Measurements from ENCODE around the gene SLC38A10. TPM values are rescaled to one million over a fixed set of nuclear protein-coding genes. Genes with fewer than 3 reads are reported as not detected.

Gene SLC38A10
- polyA plus RNA-seq, 1 experiment = 29.3 TPM

- Histone ChIP-seq H3K27me3 (ENCODE audit: control insufficient read depth, insufficient read depth, low read length) (peaks cover under 1% of the 10 kb centered on the region), H3K4me3 (ENCODE audit: low read depth, low read length) (no peak overlapping the region), H3K9me3 (ENCODE audit: control insufficient read depth, insufficient read depth, low read length) (peaks cover 3% of the 10 kb centered on the region; the same call in 1 of the 2 replicates), H3K27ac (ENCODE audit: low read depth, low read length) (no peak overlapping the region)
- ChIA-PET POLR2A (interaction anchor here (0.7 kb wide), 1 partner anchor 38 kb away, joined by 3 read pairs; no protein-coding TSS in a partner anchor), CTCF (interaction anchor here (1.0 kb wide), 1 partner anchor 11 kb away, joined by 3 read pairs; no protein-coding TSS in a partner anchor)
- no peak for DNase-seq (ENCODE audit: low read depth, low spot score)
- no peak for TF ChIP-seq CTCF (IDR thresholded peaks at IDR 0.05; ENCODE audit: low read depth, low read length)
Measured at GRCh38 chr17:81298325-81298990, 3.4 kb upstream of the SLC38A10 start.

GRCh38 chr17:81295676-81296381, 722 bp upstream of the SLC38A10 start:
- ChIA-PET CTCF (interaction anchor here (0.7 to 1.5 kb wide), 2 partner anchors 14 to 189 kb away, joined by 4 to 6 read pairs; no protein-coding TSS in a partner anchor), POLR2A (interaction anchor here (0.6 to 1.4 kb wide), 7 partner anchors 28 to 257 kb away, joined by 3 to 6 read pairs (median 3); no protein-coding TSS in a partner anchor)
- TF ChIP-seq CTCF (IDR thresholded peaks at IDR 0.05; ENCODE audit: low read depth, low read length) = peak; percentile 40; the same call in 1 of the 2 replicates
- Histone ChIP-seq H3K9me3 (ENCODE audit: control insufficient read depth, insufficient read depth, low read length) (peaks cover 3% of the 10 kb centered on the region; the same call in 1 of the 2 replicates), H3K27ac (ENCODE audit: low read depth, low read length) (peak overlapping the region; percentile 31), H3K4me3 (ENCODE audit: low read depth, low read length) (peak overlapping the region; percentile 80), H3K27me3 (ENCODE audit: control insufficient read depth, insufficient read depth, low read length) (no peaks in the 10 kb centered on the region)
- no peak for DNase-seq (ENCODE audit: low read depth, low spot score)

GRCh38 chr17:81294512-81295030, 536 bp downstream of the SLC38A10 start:
- peak overlapping the region; percentile 21 for H3K27ac ChIP-seq (ENCODE audit: low read depth, low read length)

GRCh38 chr17:81292450-81292849, 2.7 kb downstream of the SLC38A10 start:
- no peaks in the 10 kb centered on the region for H3K27me3 ChIP-seq (ENCODE audit: control insufficient read depth, insufficient read depth, low read length)
- no peak overlapping the region for H3K27ac ChIP-seq (ENCODE audit: low read depth, low read length)
- no peak for TF ChIP-seq CTCF (IDR thresholded peaks at IDR 0.05; ENCODE audit: low read depth, low read length)
- no peak overlapping the region for H3K4me3 ChIP-seq (ENCODE audit: low read depth, low read length)
- ChIA-PET POLR2A (interaction anchor here (0.7 to 1.0 kb wide), 3 partner anchors 68 to 215 kb away, joined by 3 read pairs; no protein-coding TSS in a partner anchor), CTCF (interaction anchor here (0.5 to 2.0 kb wide), 8 partner anchors 14 to 216 kb away, joined by 3 to 6 read pairs (median 4); no protein-coding TSS in a partner anchor)
- H3K9me3 ChIP-seq (ENCODE audit: control insufficient read depth, insufficient read depth, low read length) = peaks cover 3% of the 10 kb centered on the region; the same call in 1 of the 2 replicates
- DNase-seq (ENCODE audit: low read depth, low spot score) = no peak

More at GRCh38 chr17:81294512-81295030, 536 bp downstream of the SLC38A10 start:
- TF ChIP-seq CTCF (IDR thresholded peaks at IDR 0.05; ENCODE audit: low read depth, low read length) = no peak
- peak overlapping the region; percentile 80 for H3K4me3 ChIP-seq (ENCODE audit: low read depth, low read length)
- ChIA-PET POLR2A (interaction anchor here (1.0 to 1.3 kb wide), 4 partner anchors 29 to 217 kb away, joined by 3 to 6 read pairs (median 4); no protein-coding TSS in a partner anchor), CTCF (interaction anchor here (2.0 kb wide), 1 partner anchor 190 kb away, joined by 5 read pairs; no protein-coding TSS in a partner anchor)
- H3K27me3 ChIP-seq (ENCODE audit: control insufficient read depth, insufficient read depth, low read length) = no peaks in the 10 kb centered on the region
- H3K9me3 ChIP-seq (ENCODE audit: control insufficient read depth, insufficient read depth, low read length) = peaks cover 3% of the 10 kb centered on the region; the same call in 1 of the 2 replicates
- no peak for DNase-seq (ENCODE audit: low read depth, low spot score)
